H1 (cell line): Measurements from ENCODE around the gene HSPA4. TPM values are rescaled to one million over a fixed set of nuclear protein-coding genes. Genes with fewer than 3 reads are reported as not detected.
A peak's percentile ranks its signal among the peaks of the same experiment; 100 is the strongest.

Source experiments
- EZH2 ChIP-seq: fragments of 200-600 bp; sonication (generic); IDR thresholded peaks from 2 replicates; pipeline ENCODE4 v1.7.1; 2012; ENCODE audit warnings: low read depth, mild to moderate bottlenecking, moderate library complexity, low read length, inconsistent platforms; ENCODE audit not compliant: severe bottlenecking
- MAFK ChIP-seq: IDR thresholded peaks from 2 replicates; pipeline ENCODE4 v1.6.1; 2012; ENCODE audit warnings: low read depth, mild to moderate bottlenecking, improper control_type of control experiment, low read length
- PHF8 ChIP-seq: fragments of 200-600 bp; sonication (generic); conservative IDR thresholded peaks from 2 replicates; pipeline ENCODE4 v1.7.1; 2012; ENCODE audit warnings: low read depth, mild to moderate bottlenecking, inconsistent platforms, low read length, moderate library complexity
- RAD21 ChIP-seq, 2 experiments: IDR thresholded peaks in 1 of 2; conservative IDR thresholded peaks in 1 of 2; 2 replicates each; pipeline ENCODE4 v1.6.1; 2011; ENCODE audit warnings: low read depth in 2 of 2, low read length in 2 of 2, improper control_type of control experiment in 1 of 2, inconsistent platforms in 1 of 2, mild to moderate bottlenecking in 1 of 2, moderate library complexity in 1 of 2
- SIN3A ChIP-seq, 2 experiments: IDR thresholded peaks in 1 of 2; conservative IDR thresholded peaks in 1 of 2; 2 replicates each; pipeline ENCODE4 v1.6.1; 2011 to 2012; ENCODE audit warnings: low read length in 2 of 2, improper control_type of control experiment in 1 of 2, low read depth in 1 of 2, mild to moderate bottlenecking in 1 of 2
- SP1 ChIP-seq: IDR thresholded peaks from 2 replicates; pipeline ENCODE4 v1.6.1; 2011; ENCODE audit warnings: low read depth, low read length
- SRF ChIP-seq: IDR thresholded peaks from 2 replicates; pipeline ENCODE4 v1.6.1; 2011; ENCODE audit warnings: mild to moderate bottlenecking, low read depth, low read length, moderate library complexity
- ZNF274 ChIP-seq: IDR thresholded peaks from 2 replicates; pipeline ENCODE4 v1.7.0; 2012; ENCODE audit warnings: low read length, borderline replicate concordance; ENCODE audit errors: extremely low read depth
- polyA plus RNA-seq, 7 experiments: library from polyadenylated mRNA; depleted of rRNA in 3 of 7; stranded (reverse) in 5 of 7; unstranded in 2 of 7; fragments of >200 nt in 5 of 7; fragments of 200-250 nt in 2 of 7; gene quantifications; 1 replicate in 5 of 7; 2 replicates in 1 of 7; 4 replicates in 1 of 7; pipeline versions ENCODE4 v1.2.1 to v1.2.3, GENCODE V29; 2011 to 2013; ENCODE audit warnings: missing spikeins in 2 of 7, mixed read lengths in 2 of 7
- total RNA-seq: library from RNA; stranded (reverse); fragmentation: NEBNext Ultra II Directional; extraction: Animal tissue kit (Norgen Biotek cat#: 25700); gene quantifications from 2 replicates; pipeline ENCODE4 v1.2.1, GENCODE V29; 2021
- TF ChIP-seq, protein P1 (sequence below): fragments of 300-600 bp; sonication (generic); IDR thresholded peaks from 2 replicates; pipeline ENCODE4 v1.7.1; 2012; ENCODE audit warnings: low read length, moderate library complexity, mild to moderate bottlenecking, inconsistent platforms; ENCODE audit not compliant: insufficient replicate concordance

Gene HSPA4
- total and polyA plus RNA-seq, 2 of the 8 experiments (the other 6 are each of a cell fraction or from before 2014, with no cell fraction given): 28.9 to 445 TPM

DNA sequence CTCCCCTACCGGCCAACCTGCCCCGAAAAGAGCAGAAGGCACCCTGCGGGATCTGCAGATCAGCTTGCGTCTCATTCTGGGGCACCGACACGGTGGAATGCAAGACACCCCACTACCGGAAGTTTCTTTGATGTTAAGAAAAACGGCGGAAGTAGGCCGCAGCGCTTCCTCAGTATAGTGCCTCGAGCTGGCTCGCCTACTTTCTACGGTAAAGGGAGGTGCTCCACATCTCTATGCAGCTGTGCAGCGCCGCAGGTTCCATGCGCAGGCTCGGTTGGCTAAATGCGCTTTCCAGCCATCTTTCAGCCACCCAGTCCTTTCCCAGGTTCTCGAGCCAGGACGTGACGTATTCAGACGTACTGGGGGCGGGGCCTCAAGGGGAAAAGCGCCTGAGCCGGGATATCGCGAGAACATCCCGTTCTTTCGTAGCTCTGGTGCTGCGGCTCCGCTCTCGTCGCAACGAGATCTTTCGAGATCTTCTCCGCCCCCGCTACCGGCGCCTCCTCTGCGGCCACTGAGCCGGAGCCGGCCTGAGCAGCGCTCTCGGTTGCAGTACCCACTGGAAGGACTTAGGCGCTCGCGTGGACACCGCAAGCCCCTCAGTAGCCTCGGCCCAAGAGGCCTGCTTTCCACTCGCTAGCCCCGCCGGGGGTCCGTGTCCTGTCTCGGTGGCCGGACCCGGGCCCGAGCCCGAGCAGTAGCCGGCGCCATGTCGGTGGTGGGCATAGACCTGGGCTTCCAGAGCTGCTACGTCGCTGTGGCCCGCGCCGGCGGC is at the start of gene HSPA4 (continued):
- TF ChIP-seq EZH2 (no peak), PHF8 (peak; percentile 92), SRF (no peak), RAD21 (IDR thresholded peaks at IDR 0.05 in 1 of 2, conservative IDR thresholded peaks at IDR 0.05 in 1 of 2; ENCODE audit: low read depth in 2 of 2, low read length in 2 of 2) (no peak), SP1 (peak; percentile 52; the same call in 1 of the 2 replicates), MAFK (no peak), SIN3A (conservative IDR thresholded peaks at IDR 0.05 in 1 of 2, IDR thresholded peaks at IDR 0.05 in 1 of 2; ENCODE audit: low read depth in 1 of 2, low read length in 2 of 2) (0 out of 4 replicates have a peak, but pooled peaks of 1 of the 2 experiments have one; percentile 13), ZNF274 (no peak)
- TF ChIP-seq, protein P1, sequence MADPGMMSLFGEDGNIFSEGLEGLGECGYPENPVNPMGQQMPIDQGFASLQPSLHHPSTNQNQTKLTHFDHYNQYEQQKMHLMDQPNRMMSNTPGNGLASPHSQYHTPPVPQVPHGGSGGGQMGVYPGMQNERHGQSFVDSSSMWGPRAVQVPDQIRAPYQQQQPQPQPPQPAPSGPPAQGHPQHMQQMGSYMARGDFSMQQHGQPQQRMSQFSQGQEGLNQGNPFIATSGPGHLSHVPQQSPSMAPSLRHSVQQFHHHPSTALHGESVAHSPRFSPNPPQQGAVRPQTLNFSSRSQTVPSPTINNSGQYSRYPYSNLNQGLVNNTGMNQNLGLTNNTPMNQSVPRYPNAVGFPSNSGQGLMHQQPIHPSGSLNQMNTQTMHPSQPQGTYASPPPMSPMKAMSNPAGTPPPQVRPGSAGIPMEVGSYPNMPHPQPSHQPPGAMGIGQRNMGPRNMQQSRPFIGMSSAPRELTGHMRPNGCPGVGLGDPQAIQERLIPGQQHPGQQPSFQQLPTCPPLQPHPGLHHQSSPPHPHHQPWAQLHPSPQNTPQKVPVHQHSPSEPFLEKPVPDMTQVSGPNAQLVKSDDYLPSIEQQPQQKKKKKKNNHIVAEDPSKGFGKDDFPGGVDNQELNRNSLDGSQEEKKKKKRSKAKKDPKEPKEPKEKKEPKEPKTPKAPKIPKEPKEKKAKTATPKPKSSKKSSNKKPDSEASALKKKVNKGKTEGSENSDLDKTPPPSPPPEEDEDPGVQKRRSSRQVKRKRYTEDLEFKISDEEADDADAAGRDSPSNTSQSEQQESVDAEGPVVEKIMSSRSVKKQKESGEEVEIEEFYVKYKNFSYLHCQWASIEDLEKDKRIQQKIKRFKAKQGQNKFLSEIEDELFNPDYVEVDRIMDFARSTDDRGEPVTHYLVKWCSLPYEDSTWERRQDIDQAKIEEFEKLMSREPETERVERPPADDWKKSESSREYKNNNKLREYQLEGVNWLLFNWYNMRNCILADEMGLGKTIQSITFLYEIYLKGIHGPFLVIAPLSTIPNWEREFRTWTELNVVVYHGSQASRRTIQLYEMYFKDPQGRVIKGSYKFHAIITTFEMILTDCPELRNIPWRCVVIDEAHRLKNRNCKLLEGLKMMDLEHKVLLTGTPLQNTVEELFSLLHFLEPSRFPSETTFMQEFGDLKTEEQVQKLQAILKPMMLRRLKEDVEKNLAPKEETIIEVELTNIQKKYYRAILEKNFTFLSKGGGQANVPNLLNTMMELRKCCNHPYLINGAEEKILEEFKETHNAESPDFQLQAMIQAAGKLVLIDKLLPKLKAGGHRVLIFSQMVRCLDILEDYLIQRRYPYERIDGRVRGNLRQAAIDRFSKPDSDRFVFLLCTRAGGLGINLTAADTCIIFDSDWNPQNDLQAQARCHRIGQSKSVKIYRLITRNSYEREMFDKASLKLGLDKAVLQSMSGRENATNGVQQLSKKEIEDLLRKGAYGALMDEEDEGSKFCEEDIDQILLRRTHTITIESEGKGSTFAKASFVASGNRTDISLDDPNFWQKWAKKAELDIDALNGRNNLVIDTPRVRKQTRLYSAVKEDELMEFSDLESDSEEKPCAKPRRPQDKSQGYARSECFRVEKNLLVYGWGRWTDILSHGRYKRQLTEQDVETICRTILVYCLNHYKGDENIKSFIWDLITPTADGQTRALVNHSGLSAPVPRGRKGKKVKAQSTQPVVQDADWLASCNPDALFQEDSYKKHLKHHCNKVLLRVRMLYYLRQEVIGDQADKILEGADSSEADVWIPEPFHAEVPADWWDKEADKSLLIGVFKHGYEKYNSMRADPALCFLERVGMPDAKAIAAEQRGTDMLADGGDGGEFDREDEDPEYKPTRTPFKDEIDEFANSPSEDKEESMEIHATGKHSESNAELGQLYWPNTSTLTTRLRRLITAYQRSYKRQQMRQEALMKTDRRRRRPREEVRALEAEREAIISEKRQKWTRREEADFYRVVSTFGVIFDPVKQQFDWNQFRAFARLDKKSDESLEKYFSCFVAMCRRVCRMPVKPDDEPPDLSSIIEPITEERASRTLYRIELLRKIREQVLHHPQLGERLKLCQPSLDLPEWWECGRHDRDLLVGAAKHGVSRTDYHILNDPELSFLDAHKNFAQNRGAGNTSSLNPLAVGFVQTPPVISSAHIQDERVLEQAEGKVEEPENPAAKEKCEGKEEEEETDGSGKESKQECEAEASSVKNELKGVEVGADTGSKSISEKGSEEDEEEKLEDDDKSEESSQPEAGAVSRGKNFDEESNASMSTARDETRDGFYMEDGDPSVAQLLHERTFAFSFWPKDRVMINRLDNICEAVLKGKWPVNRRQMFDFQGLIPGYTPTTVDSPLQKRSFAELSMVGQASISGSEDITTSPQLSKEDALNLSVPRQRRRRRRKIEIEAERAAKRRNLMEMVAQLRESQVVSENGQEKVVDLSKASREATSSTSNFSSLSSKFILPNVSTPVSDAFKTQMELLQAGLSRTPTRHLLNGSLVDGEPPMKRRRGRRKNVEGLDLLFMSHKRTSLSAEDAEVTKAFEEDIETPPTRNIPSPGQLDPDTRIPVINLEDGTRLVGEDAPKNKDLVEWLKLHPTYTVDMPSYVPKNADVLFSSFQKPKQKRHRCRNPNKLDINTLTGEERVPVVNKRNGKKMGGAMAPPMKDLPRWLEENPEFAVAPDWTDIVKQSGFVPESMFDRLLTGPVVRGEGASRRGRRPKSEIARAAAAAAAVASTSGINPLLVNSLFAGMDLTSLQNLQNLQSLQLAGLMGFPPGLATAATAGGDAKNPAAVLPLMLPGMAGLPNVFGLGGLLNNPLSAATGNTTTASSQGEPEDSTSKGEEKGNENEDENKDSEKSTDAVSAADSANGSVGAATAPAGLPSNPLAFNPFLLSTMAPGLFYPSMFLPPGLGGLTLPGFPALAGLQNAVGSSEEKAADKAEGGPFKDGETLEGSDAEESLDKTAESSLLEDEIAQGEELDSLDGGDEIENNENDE: no peak
